H1 (cell line): Measurements from ENCODE around the gene SMARCA2. TPM values are rescaled to one million over a fixed set of nuclear protein-coding genes. Genes with fewer than 3 reads are reported as not detected.

Experiments used
- CTCF ChIA-PET: fragments of 300-600 bp; sonication (Branson Sonifier 250); formaldehyde crosslinking; loops from one replicate; lab custom pipeline; 2021; ENCODE audit not compliant: partially characterized antibody; lab: Charles Lee
- POLR2A ChIA-PET: fragments of 300-600 bp; sonication (Branson Sonifier 250); formaldehyde crosslinking; loops from one replicate; lab custom pipeline; 2021; ENCODE audit warnings: inconsistent platforms; ENCODE audit not compliant: partially characterized antibody; lab: Charles Lee
- DNase-seq, 2 experiments: peaks; one replicate each; pipeline versions ENCODE4 v3.0.0 to v3.0.0-alpha.2; 2010 to 2022; ENCODE audit warnings: low spot score in 2 of 2, low read depth in 1 of 2, mixed read lengths in 1 of 2
- FAIRE-seq: peaks from 2 replicates; lab custom pipeline; 2011; peaks lifted over from hg19 to GRCh38; lab: Jason Lieb, UNC
- H2AFZ ChIP-seq: 2 replicates; pipeline ENCODE4 v1.8.1; 2012; ENCODE audit warnings: low read length, inconsistent platforms
- H2AK5ac ChIP-seq: 2 replicates; pipeline ENCODE4 v1.6.1; 2013; ENCODE audit warnings: low read depth, low read length
- H2BK120ac ChIP-seq: replicated peaks from 2 replicates; pipeline ENCODE3; 2013; ENCODE audit warnings: low read depth, low read length, inconsistent platforms
- H2BK12ac ChIP-seq: 2 replicates; pipeline ENCODE4 v1.6.1; 2013; ENCODE audit warnings: low read depth, low read length
- H2BK15ac ChIP-seq: 2 replicates; pipeline ENCODE4 v1.6.1; 2013; ENCODE audit warnings: low read length
- H2BK20ac ChIP-seq: 2 replicates; pipeline ENCODE4 v1.6.1; 2013; ENCODE audit warnings: low read length
- H2BK5ac ChIP-seq: 2 replicates; pipeline ENCODE4 v1.6.1; 2013; ENCODE audit warnings: low read depth, low read length
- H3K14ac ChIP-seq: 2 replicates; pipeline ENCODE4 v1.6.1; 2013; ENCODE audit warnings: inconsistent platforms; ENCODE audit not compliant: insufficient read length
- H3K18ac ChIP-seq: 2 replicates; pipeline ENCODE4 v1.6.1; 2013; ENCODE audit warnings: low read length; ENCODE audit errors: extremely low read depth
- H3K23ac ChIP-seq: 2 replicates; pipeline ENCODE4 v1.6.1; 2013; ENCODE audit warnings: inconsistent platforms; ENCODE audit not compliant: insufficient read length
- H3K23me2 ChIP-seq: 2 replicates; pipeline ENCODE4 v1.6.1; 2013; ENCODE audit warnings: low read depth, low read length
- H3K27ac ChIP-seq: 2 replicates; pipeline ENCODE4 v1.6.1; 2011; ENCODE audit warnings: low read depth, low read length, inconsistent platforms
- H3K27me3 ChIP-seq, 4 experiments: replicated peaks in 1 of 4; 1 replicate in 1 of 4; 2 replicates in 3 of 4; pipeline versions ENCODE4 v1.6.1 to v1.8.1; 2011 to 2013; ENCODE audit warnings: low read length in 3 of 4, mild to moderate bottlenecking in 3 of 4, inconsistent platforms in 2 of 4, mixed read lengths in 2 of 4, moderate library complexity in 1 of 4; ENCODE audit not compliant: control insufficient read depth in 3 of 4, insufficient read depth in 3 of 4; ENCODE audit errors: extremely low read depth in 1 of 4
- H3K36me3 ChIP-seq, 4 experiments: 2 replicates each; pipeline versions ENCODE4 v1.6.1 to v1.8.1; 2011 to 2013; ENCODE audit warnings: mild to moderate bottlenecking in 4 of 4, low read length in 3 of 4, moderate library complexity in 2 of 4, control low read depth in 1 of 4, inconsistent platforms in 1 of 4; ENCODE audit not compliant: insufficient read depth in 4 of 4, control insufficient read depth in 2 of 4
- H3K4ac ChIP-seq: replicated peaks from 2 replicates; pipeline ENCODE3; 2013; ENCODE audit warnings: low read length, low read depth, mixed read lengths, inconsistent platforms; ENCODE audit not compliant: insufficient read length
- H3K4me1 ChIP-seq, 4 experiments: replicated peaks in 1 of 4; 1 replicate in 1 of 4; 2 replicates in 3 of 4; pipeline versions ENCODE4 v1.6.1 to v1.8.1; 2011 to 2013; ENCODE audit warnings: low read length in 3 of 4, inconsistent platforms in 2 of 4, mixed read lengths in 1 of 4; ENCODE audit not compliant: insufficient read depth in 4 of 4, control insufficient read depth in 3 of 4
- H3K4me2 ChIP-seq, 2 experiments: 2 replicates each; pipeline versions ENCODE4 v1.6.1 to v1.8.1; 2011 to 2013; ENCODE audit warnings: low read depth in 2 of 2, low read length in 2 of 2, control low read depth in 1 of 2, inconsistent platforms in 1 of 2, mild to moderate bottlenecking in 1 of 2; ENCODE audit not compliant: insufficient read depth in 1 of 2
- H3K4me3 ChIP-seq, 4 experiments: fragments of 200-600, 300-600 bp in 1 of 4; sonication (generic), shearing (Covaris generic), sonication (Bioruptor Twin) in 1 of 4; 2 replicates each; pipeline versions ENCODE4 v1.5.1 to v1.8.1; 2011 to 2016; ENCODE audit warnings: low read length in 4 of 4, low read depth in 3 of 4, control low read depth in 2 of 4, inconsistent platforms in 2 of 4, mild to moderate bottlenecking in 2 of 4, mixed read lengths in 1 of 4, moderate library complexity in 1 of 4; ENCODE audit not compliant: insufficient read depth in 2 of 4; ENCODE audit errors: extremely low read depth in 1 of 4
- H3K56ac ChIP-seq: replicated peaks from 2 replicates; pipeline ENCODE3; 2013; ENCODE audit warnings: low read depth, mild to moderate bottlenecking, mixed read lengths, low read length, inconsistent platforms; ENCODE audit not compliant: insufficient read length
- H3K79me1 ChIP-seq: 2 replicates; pipeline ENCODE4 v1.6.1; 2013; ENCODE audit warnings: low read depth, low read length, control low read depth
- H3K79me2 ChIP-seq, 2 experiments: 2 replicates each; pipeline versions ENCODE4 v1.6.1 to v1.8.1; 2012 to 2013; ENCODE audit warnings: low read length in 2 of 2, mild to moderate bottlenecking in 2 of 2, inconsistent platforms in 1 of 2; ENCODE audit not compliant: insufficient read depth in 2 of 2, control insufficient read depth in 1 of 2
- H3K9ac ChIP-seq, 4 experiments: replicated peaks in 1 of 4; 1 replicate in 1 of 4; 2 replicates in 3 of 4; pipeline versions ENCODE4 v1.6.1 to v1.8.1; 2011 to 2013; ENCODE audit warnings: low read depth in 3 of 4, low read length in 3 of 4, control low read depth in 2 of 4, mild to moderate bottlenecking in 2 of 4, moderate library complexity in 2 of 4, inconsistent platforms in 1 of 4; ENCODE audit errors: extremely low read depth in 1 of 4
- H3K9me3 ChIP-seq, 2 experiments: 2 replicates each; pipeline versions ENCODE4 v1.6.1 to v1.8.1; 2012 to 2013; ENCODE audit warnings: mild to moderate bottlenecking in 2 of 2, moderate library complexity in 2 of 2, control low read depth in 1 of 2, inconsistent platforms in 1 of 2, low read depth in 1 of 2, low read length in 1 of 2, mixed read lengths in 1 of 2; ENCODE audit not compliant: insufficient read depth in 2 of 2
- H4K20me1 ChIP-seq, 2 experiments: replicated peaks in 1 of 2; 2 replicates each; pipeline versions ENCODE3 to v1.8.1; 2011 to 2013; ENCODE audit warnings: inconsistent platforms in 2 of 2, low read length in 2 of 2, mild to moderate bottlenecking in 1 of 2; ENCODE audit not compliant: insufficient read depth in 2 of 2, control insufficient read depth in 1 of 2
- H4K5ac ChIP-seq: 2 replicates; pipeline ENCODE4 v1.6.1; 2013; ENCODE audit warnings: low read length, low read depth, mixed read lengths, inconsistent platforms; ENCODE audit not compliant: insufficient read length
- H4K8ac ChIP-seq: 2 replicates; pipeline ENCODE4 v1.8.0; 2013; ENCODE audit warnings: mild to moderate bottlenecking, moderate library complexity, low read length, inconsistent platforms; ENCODE audit not compliant: insufficient read depth; ENCODE audit errors: extremely low read depth
- H4K91ac ChIP-seq: replicated peaks from 2 replicates; pipeline ENCODE3; 2013; ENCODE audit warnings: low read length, mixed read lengths, inconsistent platforms; ENCODE audit not compliant: insufficient read length
- CHD2 ChIP-seq: IDR thresholded peaks from 2 replicates; pipeline ENCODE4 v1.6.1; 2012; ENCODE audit warnings: low read length, improper control_type of control experiment
- POU5F1 ChIP-seq: IDR thresholded peaks from 2 replicates; pipeline ENCODE4 v1.6.1; 2011; ENCODE audit warnings: low read depth, mild to moderate bottlenecking, low read length, moderate library complexity
- SP2 ChIP-seq: IDR thresholded peaks from 2 replicates; pipeline ENCODE4 v1.6.1; 2012; ENCODE audit warnings: mild to moderate bottlenecking, low read length, inconsistent platforms
- polyA plus RNA-seq, 7 experiments: library from polyadenylated mRNA; depleted of rRNA in 3 of 7; stranded (reverse) in 5 of 7; unstranded in 2 of 7; fragments of >200 nt in 5 of 7; fragments of 200-250 nt in 2 of 7; gene quantifications; 1 replicate in 5 of 7; 2 replicates in 1 of 7; 4 replicates in 1 of 7; pipeline versions ENCODE4 v1.2.1 to v1.2.3, GENCODE V29; 2011 to 2013; ENCODE audit warnings: missing spikeins in 2 of 7, mixed read lengths in 2 of 7
- total RNA-seq: library from RNA; stranded (reverse); fragmentation: NEBNext Ultra II Directional; extraction: Animal tissue kit (Norgen Biotek cat#: 25700); gene quantifications from 2 replicates; pipeline ENCODE4 v1.2.1, GENCODE V29; 2021
- TF ChIP-seq, protein P1 (sequence below), 3 experiments: IDR thresholded peaks; 1 replicate in 2 of 3; 2 replicates in 1 of 3; pipeline versions ENCODE4 v1.5.1 to v1.6.1; 2011; ENCODE audit warnings: low read length in 3 of 3, mild to moderate bottlenecking in 3 of 3, inconsistent platforms in 2 of 3, low read depth in 1 of 3, moderate library complexity in 1 of 3; ENCODE audit not compliant: insufficient read depth in 1 of 3; ENCODE audit errors: control extremely low read depth in 1 of 3

Gene SMARCA2
- total and polyA plus RNA-seq, 2 of the 8 experiments (the other 6 are each of a cell fraction or from before 2014, with no cell fraction given) = 6.3 to 21.7 TPM

- DNase-seq (no peak), FAIRE-seq (no peak)
- no peak overlapping the region for H2BK20ac ChIP-seq
- no peaks in the 10 kb centered on the region for H3K79me1 ChIP-seq
- H3K23ac ChIP-seq = no peak overlapping the region
- H3K56ac ChIP-seq = no peak overlapping the region
- H3K18ac ChIP-seq = no peak overlapping the region
- H4K5ac ChIP-seq = no peak overlapping the region
- no peak overlapping the region for H2AK5ac ChIP-seq
- H3K4me3 ChIP-seq = no peak overlapping the region
- H4K8ac ChIP-seq = no peak overlapping the region
- H3K14ac ChIP-seq = no peak overlapping the region
- no peaks in the 10 kb centered on the region for H3K36me3 ChIP-seq
- no peak overlapping the region for H4K91ac ChIP-seq
- CTCF ChIA-PET = interaction anchor here (1.2 to 1.3 kb wide), 2 partner anchors 19 to 28 kb away, joined by 3 to 4 read pairs; no protein-coding TSS in a partner anchor
- H2BK12ac ChIP-seq = no peak overlapping the region
- no peak for TF ChIP-seq SP2
- TF ChIP-seq, protein P1, sequence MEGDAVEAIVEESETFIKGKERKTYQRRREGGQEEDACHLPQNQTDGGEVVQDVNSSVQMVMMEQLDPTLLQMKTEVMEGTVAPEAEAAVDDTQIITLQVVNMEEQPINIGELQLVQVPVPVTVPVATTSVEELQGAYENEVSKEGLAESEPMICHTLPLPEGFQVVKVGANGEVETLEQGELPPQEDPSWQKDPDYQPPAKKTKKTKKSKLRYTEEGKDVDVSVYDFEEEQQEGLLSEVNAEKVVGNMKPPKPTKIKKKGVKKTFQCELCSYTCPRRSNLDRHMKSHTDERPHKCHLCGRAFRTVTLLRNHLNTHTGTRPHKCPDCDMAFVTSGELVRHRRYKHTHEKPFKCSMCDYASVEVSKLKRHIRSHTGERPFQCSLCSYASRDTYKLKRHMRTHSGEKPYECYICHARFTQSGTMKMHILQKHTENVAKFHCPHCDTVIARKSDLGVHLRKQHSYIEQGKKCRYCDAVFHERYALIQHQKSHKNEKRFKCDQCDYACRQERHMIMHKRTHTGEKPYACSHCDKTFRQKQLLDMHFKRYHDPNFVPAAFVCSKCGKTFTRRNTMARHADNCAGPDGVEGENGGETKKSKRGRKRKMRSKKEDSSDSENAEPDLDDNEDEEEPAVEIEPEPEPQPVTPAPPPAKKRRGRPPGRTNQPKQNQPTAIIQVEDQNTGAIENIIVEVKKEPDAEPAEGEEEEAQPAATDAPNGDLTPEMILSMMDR (IDR thresholded peaks at IDR 0.05; ENCODE audit: control extremely low read depth in 1 of 3, insufficient read depth in 1 of 3, low read depth in 1 of 3, low read length in 3 of 3) = no peak
- TF ChIP-seq CHD2 = no peak
- no peak for TF ChIP-seq POU5F1
- H3K23me2 ChIP-seq = no peaks in the 10 kb centered on the region
- H3K27ac ChIP-seq = no peak overlapping the region
- H3K4me1 ChIP-seq = no peaks in the 10 kb centered on the region
- POLR2A ChIA-PET = interaction anchor here (1.0 kb wide), 1 partner anchor 78 kb away, joined by 3 read pairs; no protein-coding TSS in a partner anchor
- H2AFZ ChIP-seq = peak overlapping the region; percentile 71; the same call in 1 of the 2 replicates
- H3K4ac ChIP-seq = no peak overlapping the region
- H3K27me3 ChIP-seq = no peaks in the 10 kb centered on the region
- H4K20me1 ChIP-seq = no peaks in the 10 kb centered on the region
- no peak overlapping the region for H2BK15ac ChIP-seq
- no peak overlapping the region for H2BK120ac ChIP-seq
- H3K9ac ChIP-seq = peak overlapping the region in 1 of 4 experiments; percentile 49; a peak in 1 of 7 replicates
- no peak overlapping the region for H3K4me2 ChIP-seq
- no peaks in the 10 kb centered on the region for H3K9me3 ChIP-seq
- no peak overlapping the region for H2BK5ac ChIP-seq
- H3K79me2 ChIP-seq = no peaks in the 10 kb centered on the region
These were observed 193.8 kb downstream of the SMARCA2 start for GRCh38 chr9:2208991-2209390.
